Stimulated activated CD4-positive, alpha-beta T cell treated with anti-CD3 and anti-CD28 coated beads, Interleukin-1b, Interleukin-23, amount 100 ng/mL, for 24 hours (primary cell): Measurements from ENCODE around the gene TNFRSF8.

Experiments used
- DNase-seq, 4 experiments: peaks; one replicate each; pipeline ENCODE4 v3.0.0-alpha.2; 2020; ENCODE audit warnings: low read depth in 4 of 4, low spot score in 1 of 4

TNFRSF8 gene

GRCh38 chr1:12113433-12114339 lies 50.6 kb downstream of the TNFRSF8 start:
- DNase-seq: no peak

DNA sequence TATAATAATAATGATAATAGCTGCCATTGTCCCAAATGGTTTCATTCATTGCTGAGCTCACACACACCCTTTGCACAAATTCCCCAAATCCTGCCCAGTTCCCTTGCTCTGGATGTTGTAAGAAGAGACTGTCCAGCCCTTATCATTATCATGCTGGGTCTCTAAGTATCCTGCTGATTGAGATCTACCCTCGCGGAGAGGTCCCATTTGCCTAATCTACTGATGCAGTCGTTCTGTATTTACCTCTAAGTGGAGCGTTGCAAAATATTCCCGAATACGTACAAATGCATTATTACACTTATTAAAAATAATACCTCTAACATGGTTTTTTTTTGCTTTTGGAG lies 51.2 kb downstream of the TNFRSF8 start:
- no peak for DNase-seq

DNA sequence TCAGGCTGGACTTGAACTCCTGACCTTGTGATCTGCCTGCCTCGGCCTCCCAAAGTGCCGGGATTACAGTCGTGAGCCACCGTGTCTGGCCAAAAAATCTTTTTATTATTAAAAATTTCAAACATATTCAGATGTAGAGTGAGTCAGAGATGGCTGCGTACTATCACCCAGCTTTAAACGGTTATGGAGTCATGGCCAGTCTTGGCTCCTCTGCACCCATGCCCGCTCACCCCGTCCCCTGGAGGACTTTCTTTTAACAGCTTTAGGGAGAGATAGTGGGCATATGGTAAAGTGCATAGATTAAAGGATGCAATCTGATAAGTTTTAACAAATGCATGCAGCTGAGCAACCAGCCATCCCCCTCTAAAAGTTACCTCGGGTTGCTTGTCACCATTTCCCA lies 51.8 kb downstream of the TNFRSF8 start:
- DNase-seq: no peak

GRCh38 chr1:12121212-12122003 lies 58.3 kb downstream of the TNFRSF8 start:
- DNase-seq: no peak

DNA sequence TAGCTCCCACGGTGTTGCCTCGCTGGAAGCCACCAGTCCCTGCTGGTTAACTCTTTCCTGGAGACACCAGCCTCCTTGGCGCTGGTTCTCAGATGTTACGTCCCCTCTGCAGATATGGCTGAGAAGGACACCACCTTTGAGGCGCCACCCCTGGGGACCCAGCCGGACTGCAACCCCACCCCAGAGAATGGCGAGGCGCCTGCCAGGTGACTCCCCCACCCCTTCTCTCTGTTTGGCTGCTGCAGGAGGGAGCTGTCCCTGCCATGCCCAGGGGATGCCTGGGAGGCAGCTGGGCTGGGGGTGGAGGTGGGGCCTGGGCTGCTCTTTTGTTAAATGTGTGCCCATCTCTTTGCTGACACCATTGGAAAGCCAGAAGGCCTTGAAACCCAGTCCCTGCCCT lies 60.1 kb downstream of the TNFRSF8 start:
- no peak for DNase-seq

DNA sequence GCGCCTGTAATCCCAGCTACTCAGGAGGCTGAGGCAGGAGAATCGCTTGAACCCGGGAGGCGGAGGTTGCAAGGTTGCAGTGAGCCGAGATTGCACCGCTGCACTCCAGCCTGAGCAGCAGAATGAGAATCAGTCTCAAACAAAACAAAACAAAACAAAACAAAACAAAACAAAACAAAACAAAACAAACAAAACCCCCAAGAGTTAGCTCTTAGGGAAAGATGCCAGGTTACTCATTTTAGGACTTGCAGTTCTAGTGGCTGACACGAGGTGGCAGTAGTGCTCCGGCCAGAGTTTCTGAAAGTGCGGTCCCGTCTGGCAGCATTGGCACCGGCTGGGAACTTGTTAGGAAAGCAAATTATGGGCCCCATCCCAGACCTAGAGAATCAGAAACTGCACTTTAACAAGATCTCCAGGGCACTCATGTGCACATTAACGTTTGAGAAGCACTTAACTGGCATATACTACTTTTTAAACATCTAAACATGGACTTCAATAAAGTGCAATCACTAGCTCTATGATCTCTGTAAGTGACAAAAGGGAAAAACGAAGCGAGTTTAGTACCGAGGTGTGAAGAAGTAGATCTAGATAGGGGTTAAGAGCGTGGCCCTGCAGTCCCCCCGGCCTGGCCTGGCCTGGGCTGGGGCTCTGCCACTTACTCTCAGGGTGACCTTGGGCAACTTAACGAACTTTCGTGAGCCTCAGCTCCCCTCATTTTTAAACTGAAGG lies 61.8 kb downstream of the TNFRSF8 start:
- peak; percentile 60 to 72 (median 66) for DNase-seq

DNA sequence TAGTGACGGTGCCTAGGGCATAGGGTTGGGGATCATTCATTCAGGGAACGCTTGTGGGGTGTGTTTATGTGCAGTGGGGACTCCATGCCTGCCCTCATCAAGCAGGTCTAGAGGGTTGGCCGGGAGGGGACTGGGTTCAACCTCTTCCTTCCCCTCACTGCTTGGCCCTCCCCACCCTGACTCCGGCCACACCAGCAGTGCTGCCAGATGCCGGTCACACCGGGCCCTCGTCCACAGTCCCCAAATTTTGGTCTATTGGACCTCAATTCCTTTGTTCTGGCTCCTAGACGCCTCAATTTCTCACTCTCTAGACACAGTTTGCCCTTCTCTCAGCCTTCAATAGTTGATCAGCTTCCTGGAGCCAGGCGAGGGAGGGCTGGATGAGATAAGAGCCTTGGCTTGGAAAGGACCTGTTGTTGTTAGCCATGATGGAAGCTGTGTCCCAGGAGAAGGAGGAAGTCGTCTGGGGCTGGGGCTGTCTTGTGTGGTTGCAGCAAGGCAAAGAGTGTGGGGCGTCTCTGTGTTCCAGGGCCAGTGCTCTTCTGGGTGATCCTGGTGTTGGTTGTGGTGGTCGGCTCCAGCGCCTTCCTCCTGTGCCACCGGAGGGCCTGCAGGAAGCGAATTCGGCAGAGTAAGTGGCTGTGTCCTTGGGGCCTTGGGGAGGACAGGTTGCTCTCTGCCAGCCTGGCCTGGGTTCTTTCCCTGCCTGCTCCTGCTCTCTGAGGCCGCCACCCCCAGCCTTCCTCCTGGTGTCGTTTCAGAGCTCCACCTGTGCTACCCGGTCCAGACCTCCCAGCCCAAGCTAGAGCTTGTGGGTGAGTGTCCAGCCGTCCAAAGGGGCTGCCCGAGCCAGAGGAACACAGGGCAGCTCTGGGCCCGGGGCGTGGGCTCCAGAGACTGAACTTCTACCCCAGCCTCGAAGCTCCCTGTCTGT lies 62.6 kb downstream of the TNFRSF8 start:
- DNase-seq: no peak

DNA sequence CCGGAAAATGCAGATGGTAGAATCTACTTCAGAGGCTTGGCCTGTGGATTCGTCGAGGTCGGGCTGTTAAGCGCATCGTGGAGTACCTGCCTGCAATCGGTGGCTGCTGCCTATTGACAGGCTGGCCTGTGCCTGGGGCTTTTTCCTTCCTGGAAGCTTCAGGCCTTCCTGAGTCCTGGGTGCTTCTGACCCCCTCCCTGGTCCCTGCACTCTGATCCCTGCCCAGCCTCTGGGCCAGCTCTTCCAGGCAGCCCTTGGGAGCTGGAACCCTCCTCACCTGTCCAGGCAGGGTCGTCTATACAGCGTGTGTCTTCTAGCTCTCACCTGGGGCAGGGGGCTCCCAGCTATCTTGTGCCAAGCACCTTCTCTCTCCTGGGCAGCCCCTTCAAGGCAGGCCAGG lies 63.7 kb downstream of the TNFRSF8 start:
- DNase-seq: no peak

GRCh38 chr1:12127206-12127810 lies 64.2 kb downstream of the TNFRSF8 start:
- DNase-seq: peak in 1 of 4 experiments; percentile 22

DNA sequence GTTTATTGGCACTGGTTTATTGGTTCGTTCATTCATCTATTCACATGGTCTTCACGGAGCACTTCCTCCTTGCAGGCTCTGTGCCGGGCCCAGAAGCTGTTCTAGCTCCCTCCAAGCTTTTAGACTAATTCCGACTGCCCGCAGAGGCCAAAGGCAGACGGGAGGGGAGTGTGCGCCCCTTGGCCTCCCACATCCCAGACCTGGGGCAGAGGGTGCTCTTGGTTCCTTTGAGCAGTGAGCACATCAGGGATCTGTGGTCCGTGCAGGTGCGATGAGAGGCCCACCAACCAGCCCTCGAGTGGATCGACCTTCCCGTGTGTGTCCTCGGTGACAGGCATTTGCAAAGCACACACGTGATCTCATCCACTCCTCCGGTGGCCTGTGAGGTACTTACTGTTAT lies 65.0 kb downstream of the TNFRSF8 start:
- no peak for DNase-seq

GRCh38 chr1:12129624-12130023 lies 66.5 kb downstream of the TNFRSF8 start:
- no peak for DNase-seq

GRCh38 chr1:12130466-12131130 lies 67.5 kb downstream of the TNFRSF8 start:
- DNase-seq: no peak

DNA sequence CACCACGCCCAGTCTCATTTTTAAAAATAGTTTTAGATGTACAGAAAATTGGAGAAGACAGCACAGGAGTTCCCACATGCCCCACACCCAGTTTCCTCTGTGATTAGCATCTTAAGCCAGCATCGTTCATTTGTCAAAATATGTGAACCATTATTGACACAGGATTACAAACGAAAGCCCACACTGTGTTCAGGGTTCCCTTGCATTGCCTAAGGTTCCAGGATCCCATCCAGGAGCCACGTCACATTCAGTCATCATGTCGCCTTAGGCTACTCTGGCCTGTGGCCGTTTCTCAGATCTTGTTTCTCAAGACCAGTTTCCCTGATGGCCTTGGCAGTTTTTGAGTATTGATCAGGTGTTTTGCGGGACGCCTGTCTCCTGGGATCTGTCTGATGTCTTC lies 69.0 kb downstream of the TNFRSF8 start:
- no peak for DNase-seq

- DNase-seq: no peak
Observed at GRCh38 chr1:12134716-12135115, 71.6 kb downstream of the TNFRSF8 start.

GRCh38 chr1:12135612-12136011 lies 72.5 kb downstream of the TNFRSF8 start:
- DNase-seq: no peak

DNA sequence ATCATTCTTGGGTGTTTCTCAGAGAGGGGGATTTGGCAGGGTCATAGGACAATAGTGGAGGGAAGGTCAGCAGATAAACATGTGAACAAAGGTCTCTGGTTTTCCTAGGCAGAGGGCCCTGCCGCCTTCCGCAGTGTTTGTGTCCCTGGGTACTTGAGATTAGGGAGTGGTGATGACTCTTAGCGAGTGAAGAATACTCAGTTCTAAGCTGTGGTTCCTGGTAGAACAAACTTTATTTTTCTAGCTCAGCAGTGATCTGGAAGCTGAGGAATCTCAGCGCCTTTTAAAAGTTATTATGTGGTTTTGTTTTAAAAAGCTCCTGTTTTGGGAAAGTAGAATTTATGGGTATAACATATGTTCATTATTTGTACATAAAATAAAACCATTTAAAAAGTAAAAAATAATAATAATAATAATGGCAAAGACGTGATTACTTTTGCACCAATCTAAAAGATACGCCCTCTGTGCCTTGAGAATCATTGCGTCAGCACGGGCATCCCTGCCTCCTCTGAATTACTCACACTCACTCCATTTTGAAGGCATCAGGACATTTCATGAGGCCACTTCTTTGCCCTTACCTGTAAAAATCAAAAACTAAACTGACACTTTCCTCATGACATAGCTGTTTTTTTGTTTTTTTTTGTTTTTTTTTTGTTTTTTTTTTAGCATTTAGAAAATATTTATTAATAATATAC lies 74.0 kb downstream of the TNFRSF8 start:
- DNase-seq: no peak

GRCh38 chr1:12138196-12139168 lies 75.4 kb downstream of the TNFRSF8 start:
- DNase-seq: no peak

GRCh38 chr1:12140016-12140415 lies 76.9 kb downstream of the TNFRSF8 start:
- no peak for DNase-seq
